ENCODE data around the gene BBS1.

BBS1 gene

DNA sequence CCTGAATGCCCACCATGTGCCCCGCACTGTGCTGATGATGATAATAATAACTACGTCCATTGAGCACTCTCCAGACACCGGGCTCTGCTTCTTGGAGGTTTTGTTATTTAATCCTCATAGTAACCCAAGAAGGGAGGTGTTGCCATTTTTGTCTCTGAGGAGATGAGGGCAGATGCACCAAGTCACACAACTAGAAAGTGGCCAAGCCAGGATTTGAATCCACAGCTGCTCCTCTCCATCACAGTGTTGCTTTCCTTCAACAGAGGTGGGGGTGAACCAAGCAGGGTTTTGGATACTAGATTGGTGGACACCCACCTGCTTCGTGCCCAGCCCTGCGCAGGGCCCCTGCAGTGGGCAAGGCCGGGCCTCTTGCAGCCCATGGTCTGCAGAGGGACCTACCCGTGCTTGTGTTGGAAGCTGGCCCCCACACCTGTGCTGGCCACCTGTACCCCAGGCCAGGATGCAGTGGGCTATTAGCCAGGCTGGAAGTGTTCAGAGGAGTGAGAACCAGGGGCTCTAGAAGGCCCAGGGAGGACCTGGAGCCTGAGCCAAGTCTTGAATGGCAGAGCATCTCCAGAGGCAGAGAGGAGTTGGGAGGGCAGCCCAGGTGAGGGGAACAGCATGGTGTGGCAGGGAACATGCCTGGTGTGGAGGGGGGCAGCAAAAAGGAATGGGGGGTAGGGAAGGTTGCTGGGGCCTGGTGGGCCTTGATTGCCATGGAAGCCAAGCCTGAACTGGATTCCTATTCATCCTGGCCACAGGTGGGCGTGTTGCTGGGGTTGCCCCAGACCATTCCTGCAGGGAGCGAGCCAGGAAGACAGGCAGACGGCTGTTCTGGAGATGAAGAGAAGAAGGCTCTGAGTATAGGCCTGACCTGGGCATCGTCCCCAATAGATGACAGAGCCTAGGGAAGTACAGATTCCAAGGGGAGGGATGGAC is 32.9 kb upstream of the BBS1 start:
- DNase-seq (ENCODE audit: low read depth in 2 of 2) = no peak

GRCh38 chr11:66478729-66479393 is 31.6 kb upstream of the BBS1 start:
- no peak for DNase-seq (ENCODE audit: low read depth in 2 of 2)

GRCh38 chr11:66479394-66480116 is 30.9 kb upstream of the BBS1 start:
- peak in 1 of 2 experiments; percentile 15 for DNase-seq (ENCODE audit: low read depth in 2 of 2)

DNA sequence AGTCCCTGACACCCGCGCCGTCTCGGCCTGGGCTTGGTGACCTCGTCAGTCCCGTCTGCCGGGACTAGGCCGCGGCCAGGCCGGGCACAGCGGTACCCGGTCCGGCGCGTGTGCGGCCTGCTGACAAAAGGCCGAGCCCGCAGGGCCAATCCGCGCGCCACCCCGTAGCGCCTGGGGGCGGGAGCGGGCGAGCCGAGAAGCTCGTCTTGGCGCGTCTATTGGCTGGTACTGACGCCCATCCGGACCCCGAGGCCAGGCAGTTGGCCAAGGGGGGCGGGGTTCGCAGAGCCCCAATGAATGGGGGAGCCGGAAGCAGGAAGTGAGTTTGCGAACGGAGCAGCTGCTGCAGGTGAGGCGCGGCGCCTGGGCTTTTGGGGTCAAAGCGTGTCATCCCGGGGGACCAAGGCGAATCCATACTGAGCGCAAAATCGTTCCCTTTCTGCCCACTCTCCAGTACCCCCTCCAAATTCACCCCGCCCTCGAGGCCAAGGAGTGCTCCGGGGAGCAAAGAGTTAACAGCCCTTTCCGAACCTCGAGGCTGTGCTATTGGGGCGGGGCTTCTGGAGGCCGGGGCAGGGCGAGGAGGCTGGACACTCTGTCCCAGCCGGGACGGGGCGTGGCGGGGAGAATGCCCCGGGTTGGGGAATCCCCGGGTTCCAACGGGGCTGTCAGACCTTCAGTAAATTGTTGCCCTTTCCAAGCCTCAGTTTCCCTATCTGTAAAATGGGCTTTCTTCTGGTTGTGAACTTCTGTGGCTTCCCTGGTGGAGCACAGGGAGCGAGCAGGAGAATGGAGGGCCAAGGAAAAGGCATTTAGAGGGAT is 30.1 kb upstream of the BBS1 start, which contains the start of gene DPP3:
DPP3 (plus strand) TSS at position 318 of the 822 bp plus-strand sequence. CDS start 1,767 bp downstream, outside the sequence.
- peak; percentile 87 to 95 for DNase-seq (ENCODE audit: low read depth in 2 of 2)

DNA sequence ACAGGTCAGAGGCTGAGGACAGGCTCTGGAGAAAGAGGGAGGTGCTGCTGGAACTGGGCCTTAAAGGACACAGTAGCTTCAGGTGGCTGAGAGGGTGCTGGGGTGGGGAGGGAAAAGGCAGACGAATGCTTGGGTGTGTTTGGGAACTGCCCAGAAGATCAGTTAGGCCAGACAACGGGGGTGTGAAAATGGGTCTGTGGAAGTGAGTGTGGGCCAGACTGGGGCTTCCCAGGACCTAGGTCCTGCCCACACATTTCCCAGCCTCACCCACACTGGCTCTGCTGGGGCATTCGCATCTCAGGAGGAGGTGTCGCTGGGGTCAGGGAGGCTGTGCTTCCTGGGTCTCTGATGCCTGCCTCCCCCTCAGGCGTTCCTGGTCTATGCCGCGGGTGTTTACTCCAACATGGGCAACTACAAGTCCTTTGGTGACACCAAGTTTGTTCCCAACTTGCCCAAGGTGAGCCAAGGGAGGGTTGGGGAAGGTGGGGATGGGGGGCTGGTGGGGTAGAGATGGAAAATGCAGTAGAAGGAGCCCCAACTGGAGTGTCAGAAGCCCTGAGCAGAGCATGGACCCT is 25.5 kb upstream of the BBS1 start:
- no peak for DNase-seq (ENCODE audit: low read depth in 2 of 2)

GRCh38 chr11:66488957-66489356 is 21.5 kb upstream of the BBS1 start:
- DNase-seq (ENCODE audit: low read depth in 2 of 2) = no peak

- DNase-seq (ENCODE audit: low read depth in 2 of 2) = no peak
These were observed 20.8 kb upstream of the BBS1 start for GRCh38 chr11:66489636-66490035.

- no peak for DNase-seq (ENCODE audit: low read depth in 2 of 2)
These were observed 19.0 kb upstream of the BBS1 start for GRCh38 chr11:66491315-66491935.

DNA sequence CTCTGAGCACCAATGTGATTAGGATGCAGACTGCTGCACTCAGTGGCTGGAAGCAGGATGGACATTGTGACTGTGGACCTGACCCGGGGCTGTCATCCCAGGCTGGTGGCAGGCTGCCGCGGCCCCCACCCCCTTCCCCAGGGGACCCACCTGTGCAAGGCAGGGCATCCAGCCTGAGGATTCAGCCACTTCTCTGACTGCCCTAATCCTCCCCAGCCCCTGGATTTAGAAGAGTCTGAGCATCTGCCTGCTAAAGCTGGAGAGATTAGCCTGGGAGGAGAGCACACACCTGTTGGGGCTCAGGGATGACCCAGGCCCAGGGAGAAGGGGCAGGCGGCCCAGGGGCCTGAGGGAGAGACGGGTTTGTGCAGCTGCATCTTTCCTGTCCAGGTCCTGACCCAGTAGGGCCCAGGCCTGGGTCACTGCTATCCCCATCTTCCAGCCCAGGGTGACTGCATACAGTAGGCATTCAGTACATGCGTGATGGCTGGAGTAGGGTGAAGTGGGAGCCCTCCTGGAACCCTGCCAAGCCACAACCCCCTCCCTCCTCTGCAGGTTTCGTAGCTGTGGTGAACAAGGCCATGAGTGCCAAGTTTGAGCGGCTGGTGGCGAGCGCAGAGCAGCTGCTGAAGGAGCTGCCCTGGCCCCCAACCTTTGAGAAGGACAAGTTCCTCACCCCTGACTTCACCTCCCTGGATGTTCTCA is 18.1 kb upstream of the BBS1 start:
- DNase-seq (ENCODE audit: low read depth in 2 of 2) = no peak

- DNase-seq (ENCODE audit: low read depth in 2 of 2) = no peak
These were observed 17.3 kb upstream of the BBS1 start for GRCh38 chr11:66493130-66493529.

DNA sequence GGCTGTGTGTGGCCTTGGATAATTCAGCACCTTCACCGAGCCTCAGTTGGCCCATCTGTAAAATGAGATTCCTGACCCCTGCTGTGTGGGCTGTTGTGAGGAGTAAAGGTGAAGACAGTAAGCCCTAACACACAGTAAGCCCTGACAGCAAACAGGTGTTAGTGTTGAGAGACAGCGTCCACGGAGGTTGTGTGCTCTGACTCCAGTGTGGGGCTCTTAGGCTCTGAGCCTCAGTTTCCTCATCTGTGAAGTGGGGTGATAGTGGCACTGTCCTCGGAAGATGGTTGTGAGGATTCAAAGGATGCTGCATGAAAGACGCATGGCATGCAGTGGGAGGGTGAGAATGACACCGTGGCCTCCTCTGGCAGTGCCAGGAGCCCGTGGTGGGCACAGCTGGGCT is 16.0 kb upstream of the BBS1 start:
- DNase-seq (ENCODE audit: low read depth in 2 of 2) = no peak

DNA sequence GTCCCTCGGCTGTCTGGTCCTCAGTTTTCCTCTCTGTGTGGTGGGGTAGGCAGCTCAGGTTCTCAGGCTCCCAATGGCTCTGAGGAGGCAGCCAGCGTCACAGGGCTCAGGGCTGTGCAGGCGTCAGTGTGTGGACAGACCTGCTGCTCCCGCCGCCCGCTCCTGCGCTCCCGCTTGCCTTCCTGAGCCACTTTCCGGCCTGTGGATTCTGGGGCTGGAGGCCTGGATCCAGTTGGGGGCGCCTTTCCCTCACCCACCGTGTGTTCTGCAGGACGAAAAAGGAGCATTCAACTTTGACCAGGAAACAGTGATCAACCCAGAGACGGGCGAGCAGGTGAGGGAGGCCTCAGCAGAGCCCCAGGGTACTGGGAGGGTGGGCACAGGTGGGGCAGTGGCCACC is 15.5 kb upstream of the BBS1 start:
- no peak for DNase-seq (ENCODE audit: low read depth in 2 of 2)

- no peak for DNase-seq (ENCODE audit: low read depth in 2 of 2)
These were observed 15.0 kb upstream of the BBS1 start for GRCh38 chr11:66495401-66495854.

- DNase-seq (ENCODE audit: low read depth in 2 of 2) = no peak
These were observed 13.2 kb upstream of the BBS1 start for GRCh38 chr11:66497206-66497605.

DNA sequence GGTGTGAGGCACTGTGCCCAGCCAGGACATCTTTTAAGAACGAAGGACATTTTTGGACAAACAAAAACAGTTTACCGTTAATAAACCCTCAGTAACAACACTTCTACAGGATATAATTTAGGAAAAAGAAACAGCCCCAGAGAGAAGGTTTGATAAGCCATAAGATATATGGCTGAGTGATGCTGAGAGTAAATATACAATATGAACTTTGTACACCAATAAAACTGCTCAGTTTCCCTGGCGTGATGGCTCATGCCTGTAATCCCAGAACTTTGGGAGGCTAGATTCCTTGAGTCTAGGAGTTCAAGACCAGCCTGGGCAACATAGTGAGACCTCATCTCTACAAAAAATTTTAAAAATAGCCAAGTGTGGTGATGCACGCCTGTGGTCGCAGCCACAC is 11.9 kb upstream of the BBS1 start:
- DNase-seq (ENCODE audit: low read depth in 2 of 2) = no peak

- no peak for DNase-seq (ENCODE audit: low read depth in 2 of 2)
These were observed 5.1 kb upstream of the BBS1 start for GRCh38 chr11:66505276-66505816.

- DNase-seq (ENCODE audit: low read depth in 2 of 2) = no peak
These were observed 1.3 kb upstream of the BBS1 start for GRCh38 chr11:66509131-66509561.

DNA sequence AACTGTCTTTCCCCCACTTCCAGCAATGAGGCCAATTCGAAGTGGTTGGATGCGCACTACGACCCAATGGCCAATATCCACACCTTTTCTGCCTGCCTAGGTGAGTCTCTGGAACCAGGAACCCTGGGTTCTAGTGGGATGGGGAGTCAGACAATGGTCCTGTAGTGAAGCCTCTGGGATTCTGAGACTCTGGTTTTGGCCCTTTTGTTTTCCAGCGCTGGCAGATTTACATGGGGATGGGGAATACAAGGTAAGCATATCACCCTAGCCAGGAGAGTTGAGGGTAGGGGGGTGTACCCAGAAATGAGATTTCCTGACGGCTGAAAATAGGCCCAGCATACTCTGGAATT is 530 bp downstream of the BBS1 start:
- no peak for DNase-seq (ENCODE audit: low read depth in 2 of 2)

- DNase-seq (ENCODE audit: low read depth in 2 of 2) = no peak
These were observed 13.2 kb downstream of the BBS1 start for GRCh38 chr11:66523611-66524010.
